Measurements from ENCODE around the gene PCDHGA11.
A peak's percentile ranks its signal among the peaks of the same experiment; 100 is the strongest.
"Not testable (repeated sequence)": the region's sequence is repeated elsewhere in the genome, so short reads cannot be mapped to it uniquely, and the experiment has no call there.

PCDHGA11 gene

DNA sequence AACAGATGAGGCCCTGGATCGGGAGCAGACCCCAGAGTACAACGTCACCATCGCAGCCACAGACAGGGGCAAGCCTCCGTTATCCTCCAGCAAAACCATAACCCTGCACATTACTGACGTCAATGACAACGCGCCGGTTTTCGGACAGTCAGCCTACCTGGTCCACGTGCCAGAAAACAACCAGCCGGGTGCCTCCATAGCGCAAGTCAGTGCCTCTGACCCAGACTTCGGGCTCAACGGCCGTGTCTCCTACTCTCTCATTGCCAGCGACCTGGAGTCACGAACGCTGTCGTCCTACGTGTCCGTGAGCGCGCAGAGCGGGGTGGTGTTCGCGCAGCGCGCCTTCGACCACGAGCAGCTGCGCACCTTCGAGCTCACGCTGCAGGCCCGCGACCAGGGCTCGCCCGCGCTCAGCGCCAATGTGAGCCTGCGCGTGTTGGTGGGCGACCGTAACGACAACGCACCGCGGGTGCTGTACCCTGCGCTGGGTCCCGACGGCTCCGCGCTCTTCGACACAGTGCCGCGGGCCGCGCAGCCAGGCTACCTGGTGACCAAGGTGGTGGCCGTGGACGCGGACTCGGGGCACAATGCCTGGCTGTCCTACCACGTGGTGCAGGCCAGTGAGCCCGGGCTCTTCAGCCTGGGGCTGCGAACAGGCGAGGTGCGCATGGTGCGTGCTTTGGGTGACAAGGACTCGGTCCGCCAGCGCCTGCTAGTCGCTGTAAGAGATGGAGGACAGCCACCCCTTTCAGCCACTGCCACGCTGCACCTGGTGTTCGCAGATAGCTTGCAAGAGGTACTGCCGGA is 1.6 kb upstream of the PCDHGA11 start:
- Histone ChIP-seq H3K4me1 (peaks cover 14% of the 10 kb centered on the region), H3K4me2 (no peak overlapping the region), H3K9me3 (peaks cover 73% of the 10 kb centered on the region), H3K27me3 (peaks cover 26% of the 10 kb centered on the region), H3K4me3 (peak overlapping the region; percentile 22; the same call in 1 of the 2 replicates), H3K9ac (no peak overlapping the region), H3K27ac (no peak overlapping the region), H3K36me3 (peaks cover 23% of the 10 kb centered on the region), H4K20me1 (no peaks in the 10 kb centered on the region)
- no peak for TF ChIP-seq Cebpa-rat (IDR thresholded peaks at IDR 0.05)

DNA sequence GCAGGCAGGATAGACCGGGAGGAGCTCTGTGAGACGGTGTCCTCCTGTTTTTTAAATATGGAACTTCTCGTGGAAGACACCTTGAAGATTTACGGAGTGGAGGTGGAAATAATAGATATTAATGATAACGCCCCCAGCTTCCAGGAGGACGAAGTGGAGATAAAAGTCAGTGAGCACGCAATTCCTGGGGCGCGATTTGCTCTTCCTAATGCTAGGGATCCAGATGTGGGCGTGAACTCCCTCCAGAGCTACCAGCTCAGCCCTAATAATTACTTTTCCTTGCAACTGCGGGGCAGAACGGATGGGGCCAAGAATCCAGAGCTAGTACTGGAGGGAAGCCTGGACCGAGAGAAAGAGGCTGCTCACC is 621 bp downstream of the PCDHGA11 start:
- H3K27me3 ChIP-seq, result peaks cover 18% of the 10 kb centered on the region
- H3K9me3 ChIP-seq, result peaks cover 72% of the 10 kb centered on the region
- H3K27ac ChIP-seq, result no peak overlapping the region
- no peaks in the 10 kb centered on the region for H3K4me1 ChIP-seq
- H3K4me3 ChIP-seq, result no peak overlapping the region
- H3K4me2 ChIP-seq, result no peak overlapping the region
- H3K9ac ChIP-seq, result no peak overlapping the region
- peaks cover 23% of the 10 kb centered on the region for H3K36me3 ChIP-seq
- no peak for TF ChIP-seq Cebpa-rat (IDR thresholded peaks at IDR 0.05)
- H4K20me1 ChIP-seq, result no peaks in the 10 kb centered on the region

DNA sequence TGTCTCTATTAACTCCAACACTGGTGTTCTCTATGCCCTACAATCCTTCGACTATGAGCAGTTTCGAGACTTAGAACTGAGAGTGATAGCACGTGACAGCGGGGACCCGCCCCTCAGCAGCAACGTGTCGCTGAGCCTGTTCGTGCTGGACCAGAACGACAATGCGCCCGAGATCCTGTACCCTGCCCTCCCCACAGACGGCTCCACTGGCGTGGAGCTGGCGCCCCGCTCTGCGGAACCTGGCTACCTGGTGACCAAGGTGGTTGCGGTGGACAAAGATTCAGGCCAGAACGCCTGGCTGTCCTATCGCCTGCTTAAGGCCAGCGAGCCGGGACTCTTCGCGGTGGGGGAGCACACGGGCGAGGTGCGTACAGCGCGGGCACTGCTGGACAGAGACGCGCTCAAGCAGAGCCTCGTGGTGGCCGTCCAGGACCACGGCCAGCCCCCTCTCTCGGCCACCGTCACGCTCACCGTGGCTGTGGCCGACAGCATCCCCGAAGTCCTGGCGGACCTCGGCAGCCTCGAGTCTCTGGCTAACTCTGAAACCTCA is 2.0 kb downstream of the PCDHGA11 start:
- no peak overlapping the region for H3K27ac ChIP-seq
- no peaks in the 10 kb centered on the region for H3K4me1 ChIP-seq
- no peak overlapping the region for H3K9ac ChIP-seq
- H3K4me3 ChIP-seq, result no peak overlapping the region
- H4K20me1 ChIP-seq, result no peaks in the 10 kb centered on the region
- H3K4me2 ChIP-seq, result no peak overlapping the region
- no peak for TF ChIP-seq Cebpa-rat (IDR thresholded peaks at IDR 0.05)
- H3K27me3 ChIP-seq, result peaks cover 18% of the 10 kb centered on the region
- peaks cover 75% of the 10 kb centered on the region for H3K9me3 ChIP-seq
- H3K36me3 ChIP-seq, result peaks cover 32% of the 10 kb centered on the region

DNA sequence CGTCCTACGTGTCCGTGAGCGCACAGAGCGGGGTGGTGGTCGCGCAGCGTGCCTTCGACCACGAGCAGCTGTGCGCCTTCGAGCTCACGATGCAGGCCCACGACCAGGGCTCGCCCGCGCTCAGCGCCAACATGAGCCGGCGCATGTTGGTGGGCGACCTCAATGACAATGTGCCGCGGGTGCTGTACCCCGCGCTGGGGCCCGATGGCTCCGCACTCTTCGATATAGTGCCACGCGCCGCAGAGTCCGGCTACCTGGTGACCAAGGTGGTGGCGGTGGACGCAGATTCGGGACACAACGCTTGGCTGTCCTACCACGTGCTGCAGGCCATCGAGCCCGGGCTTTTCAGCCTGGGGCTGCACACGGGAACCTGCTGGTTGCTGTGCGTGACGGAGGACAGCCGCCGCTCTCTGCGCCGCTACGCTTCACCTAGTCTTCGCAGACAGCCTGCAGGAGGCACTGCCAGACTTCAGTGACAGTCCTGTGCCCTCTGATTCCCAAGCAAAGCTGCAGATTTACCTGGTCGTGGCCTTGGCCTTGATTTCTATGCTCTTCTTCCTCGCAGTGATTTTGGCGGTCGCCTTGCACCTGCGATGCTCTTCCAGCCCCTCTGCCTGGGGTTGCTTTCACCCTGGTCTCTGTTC is 7.1 kb downstream of the PCDHGA11 start:
- no peaks in the 10 kb centered on the region for H3K27me3 ChIP-seq
- H3K9me3 ChIP-seq, result peaks cover 51% of the 10 kb centered on the region
- H3K27ac ChIP-seq, result no peak overlapping the region
- no peak overlapping the region for H3K9ac ChIP-seq
- no peak for TF ChIP-seq Cebpa-rat (IDR thresholded peaks at IDR 0.05)
- peaks cover 14% of the 10 kb centered on the region for H3K36me3 ChIP-seq
- no peaks in the 10 kb centered on the region for H4K20me1 ChIP-seq
- H3K4me2 ChIP-seq, result no peak overlapping the region
- no peaks in the 10 kb centered on the region for H3K4me1 ChIP-seq
- H3K4me3 ChIP-seq, result no peak overlapping the region

DNA sequence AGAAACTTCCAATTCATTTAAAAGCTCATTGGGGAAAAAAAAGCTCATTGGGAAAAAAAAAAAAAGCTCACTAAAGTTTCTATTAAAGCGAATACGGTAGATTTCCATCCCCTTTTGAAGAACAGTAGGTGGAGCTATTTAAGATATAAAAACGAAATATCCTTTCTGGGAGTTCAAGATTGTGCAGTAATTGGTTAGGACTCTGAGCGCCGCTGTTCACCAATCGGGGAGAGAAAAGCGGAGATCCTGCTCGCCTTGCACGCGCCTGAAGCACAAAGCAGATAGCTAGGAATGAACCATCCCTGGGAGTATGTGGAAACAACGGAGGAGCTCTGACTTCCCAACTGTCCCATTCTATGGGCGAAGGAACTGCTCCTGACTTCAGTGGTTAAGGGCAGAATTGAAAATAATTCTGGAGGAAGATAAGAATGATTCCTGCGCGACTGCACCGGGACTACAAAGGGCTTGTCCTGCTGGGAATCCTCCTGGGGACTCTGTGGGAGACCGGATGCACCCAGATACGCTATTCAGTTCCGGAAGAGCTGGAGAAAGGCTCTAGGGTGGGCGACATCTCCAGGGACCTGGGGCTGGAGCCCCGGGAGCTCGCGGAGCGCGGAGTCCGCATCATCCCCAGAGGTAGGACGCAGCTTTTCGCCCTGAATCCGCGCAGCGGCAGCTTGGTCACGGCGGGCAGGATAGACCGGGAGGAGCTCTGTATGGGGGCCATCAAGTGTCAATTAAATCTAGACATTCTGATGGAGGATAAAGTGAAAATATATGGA is 9.7 kb downstream of the PCDHGA11 start, which contains the start of gene PCDHGA12:
PCDHGA12 (plus strand) TSS at position 176 of the 782 bp plus-strand sequence; CDS start at position 429, 253 bp downstream.
- Histone ChIP-seq H3K36me3 (peaks cover 14% of the 10 kb centered on the region), H3K27ac (peak within 1 kb of the TSS; percentile 53), H4K20me1 (no peaks in the 10 kb centered on the region), H3K27me3 (no peaks in the 10 kb centered on the region), H3K9ac (peak within 1 kb of the TSS; percentile 79), H3K4me2 (peak within 1 kb of the TSS; percentile 86), H3K9me3 (peaks cover 63% of the 10 kb centered on the region), H3K4me1 (no peaks in the 10 kb centered on the region), H3K4me3 (peak within 1 kb of the TSS; percentile 74)
- TF ChIP-seq Cebpa-rat (IDR thresholded peaks at IDR 0.05), result no peak

DNA sequence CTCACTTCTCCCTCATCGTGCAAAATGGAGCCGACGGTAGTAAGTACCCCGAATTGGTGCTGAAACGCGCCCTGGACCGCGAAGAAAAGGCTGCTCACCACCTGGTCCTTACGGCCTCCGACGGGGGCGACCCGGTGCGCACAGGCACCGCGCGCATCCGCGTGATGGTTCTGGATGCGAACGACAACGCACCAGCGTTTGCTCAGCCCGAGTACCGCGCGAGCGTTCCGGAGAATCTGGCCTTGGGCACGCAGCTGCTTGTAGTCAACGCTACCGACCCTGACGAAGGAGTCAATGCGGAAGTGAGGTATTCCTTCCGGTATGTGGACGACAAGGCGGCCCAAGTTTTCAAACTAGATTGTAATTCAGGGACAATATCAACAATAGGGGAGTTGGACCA is 10.4 kb downstream of the PCDHGA11 start:
- peak overlapping the region; percentile 86 for H3K4me2 ChIP-seq
- peaks cover 14% of the 10 kb centered on the region for H3K36me3 ChIP-seq
- peaks cover 63% of the 10 kb centered on the region for H3K9me3 ChIP-seq
- peak overlapping the region; percentile 53 for H3K27ac ChIP-seq
- no peaks in the 10 kb centered on the region for H3K4me1 ChIP-seq
- H4K20me1 ChIP-seq, result no peaks in the 10 kb centered on the region
- H3K27me3 ChIP-seq, result no peaks in the 10 kb centered on the region
- TF ChIP-seq Cebpa-rat (IDR thresholded peaks at IDR 0.05), result no peak
- H3K4me3 ChIP-seq, result peak overlapping the region; percentile 74
- H3K9ac ChIP-seq, result peak overlapping the region; percentile 79

DNA sequence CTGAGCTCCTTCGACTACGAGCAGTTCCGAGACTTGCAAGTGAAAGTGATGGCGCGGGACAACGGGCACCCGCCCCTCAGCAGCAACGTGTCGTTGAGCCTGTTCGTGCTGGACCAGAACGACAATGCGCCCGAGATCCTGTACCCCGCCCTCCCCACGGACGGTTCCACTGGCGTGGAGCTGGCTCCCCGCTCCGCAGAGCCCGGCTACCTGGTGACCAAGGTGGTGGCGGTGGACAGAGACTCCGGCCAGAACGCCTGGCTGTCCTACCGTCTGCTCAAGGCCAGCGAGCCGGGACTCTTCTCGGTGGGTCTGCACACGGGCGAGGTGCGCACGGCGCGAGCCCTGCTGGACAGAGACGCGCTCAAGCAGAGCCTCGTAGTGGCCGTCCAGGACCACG is 11.5 kb downstream of the PCDHGA11 start:
- not testable (repeated sequence) for H4K20me1 ChIP-seq, H3K4me1 ChIP-seq, H3K9ac ChIP-seq, H3K27me3 ChIP-seq, H3K4me2 ChIP-seq, H3K27ac ChIP-seq
- H3K36me3 ChIP-seq, result peaks cover 10% of the 10 kb centered on the region
- peak overlapping the region; percentile 74; the same call in 1 of the 2 replicates for H3K4me3 ChIP-seq
- H3K9me3 ChIP-seq, result peaks cover 63% of the 10 kb centered on the region

DNA sequence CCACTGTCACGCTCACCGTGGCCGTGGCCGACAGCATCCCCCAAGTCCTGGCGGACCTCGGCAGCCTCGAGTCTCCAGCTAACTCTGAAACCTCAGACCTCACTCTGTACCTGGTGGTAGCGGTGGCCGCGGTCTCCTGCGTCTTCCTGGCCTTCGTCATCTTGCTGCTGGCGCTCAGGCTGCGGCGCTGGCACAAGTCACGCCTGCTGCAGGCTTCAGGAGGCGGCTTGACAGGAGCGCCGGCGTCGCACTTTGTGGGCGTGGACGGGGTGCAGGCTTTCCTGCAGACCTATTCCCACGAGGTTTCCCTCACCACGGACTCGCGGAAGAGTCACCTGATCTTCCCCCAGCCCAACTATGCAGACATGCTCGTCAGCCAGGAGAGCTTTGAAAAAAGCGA is 11.9 kb downstream of the PCDHGA11 start:
- not testable (repeated sequence) for H3K27ac ChIP-seq, H3K9ac ChIP-seq, H3K4me2 ChIP-seq, H3K27me3 ChIP-seq, H3K36me3 ChIP-seq, H3K4me1 ChIP-seq, H4K20me1 ChIP-seq
- Histone ChIP-seq H3K4me3 (peak overlapping the region; percentile 14; the same call in 1 of the 2 replicates), H3K9me3 (peaks cover 63% of the 10 kb centered on the region)

DNA sequence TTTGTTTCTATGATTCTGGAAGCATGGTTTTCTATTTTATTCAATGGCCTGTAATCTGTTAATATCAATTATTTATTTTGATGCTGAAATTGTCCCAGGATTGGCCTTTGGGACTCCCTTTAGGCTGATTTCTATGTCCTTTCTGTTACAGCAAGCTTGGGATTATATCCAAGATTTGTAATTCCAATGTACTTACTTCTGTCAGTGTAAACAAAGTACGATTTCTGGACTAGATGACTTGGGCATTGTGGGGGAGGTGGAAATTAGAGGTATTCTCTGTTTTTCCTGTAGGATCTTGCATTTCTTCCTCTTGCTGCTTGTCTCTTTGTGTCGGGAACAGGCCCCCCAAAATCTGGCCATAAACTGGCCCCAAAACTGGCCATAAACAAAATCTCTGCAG is 13.2 kb downstream of the PCDHGA11 start:
- peaks cover 60% of the 10 kb centered on the region for H3K9me3 ChIP-seq
- H3K27me3 ChIP-seq, result no peaks in the 10 kb centered on the region
- TF ChIP-seq Cebpa-rat (IDR thresholded peaks at IDR 0.05), result no peak
- no peaks in the 10 kb centered on the region for H4K20me1 ChIP-seq
- H3K27ac ChIP-seq, result no peak overlapping the region
- H3K4me3 ChIP-seq, result no peak overlapping the region
- H3K4me1 ChIP-seq, result no peaks in the 10 kb centered on the region
- no peaks in the 10 kb centered on the region for H3K36me3 ChIP-seq
- no peak overlapping the region for H3K4me2 ChIP-seq
- H3K9ac ChIP-seq, result no peak overlapping the region

Data from BLaER1 (cell line).